ENCODE data around the gene CLIP3. TPM values are rescaled to one million over a fixed set of nuclear protein-coding genes. Genes with fewer than 3 reads are reported as not detected.
A peak's percentile ranks its signal among the peaks of the same experiment; 100 is the strongest.
"Not testable (repeated sequence)": the region's sequence is repeated elsewhere in the genome, so short reads cannot be mapped to it uniquely, and the experiment has no call there.

Gene CLIP3
- total RNA-seq, 1 donor from 2014 or later, result 59.0 TPM

DNA sequence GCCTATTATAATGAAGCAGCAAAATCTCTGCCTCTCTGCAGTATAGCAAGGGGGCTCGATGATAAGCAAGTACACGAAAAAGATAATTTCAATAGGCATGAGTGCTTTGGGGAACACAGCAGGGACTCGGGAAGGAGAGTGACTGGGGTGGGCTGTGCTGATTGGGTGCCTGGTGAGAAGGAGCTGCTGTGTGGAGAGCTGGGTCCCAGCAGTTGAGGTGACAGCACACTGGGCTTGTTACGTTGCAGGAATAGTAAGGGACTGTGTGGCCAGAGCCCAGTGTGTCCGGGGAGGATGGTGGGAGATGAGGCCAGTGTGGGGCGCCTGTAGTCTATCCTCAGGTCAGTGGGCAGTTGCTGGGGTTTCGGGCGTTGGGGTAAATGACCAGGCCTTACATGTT lies 39.4 kb upstream of the CLIP3 start:
- Mint-ChIP-seq H3K4me3 (ENCODE audit: unreplicated experiment) (no peak overlapping the region), H3K4me1 (ENCODE audit: low read depth) (peaks cover 5% of the 10 kb centered on the region), H3K27ac (ENCODE audit: unreplicated experiment) (no peak overlapping the region), H3K9me3 (ENCODE audit: low read depth) (no peaks in the 10 kb centered on the region), H3K36me3 (ENCODE audit: low read depth) (peaks cover 15% of the 10 kb centered on the region), H3K27me3 (ENCODE audit: low read depth) (no peaks in the 10 kb centered on the region)
- TF ChIP-seq CTCF (IDR thresholded peaks at IDR 0.05), result no peak
- no peak for DNase-seq (ENCODE audit: low spot score)

GRCh38 chr19:36068810-36069499 lies 36.3 kb upstream of the CLIP3 start:
- not testable (repeated sequence) for H3K4me3 Mint-ChIP-seq (ENCODE audit: unreplicated experiment); H3K9me3 Mint-ChIP-seq (ENCODE audit: low read depth); DNase-seq (ENCODE audit: low spot score); H3K27ac Mint-ChIP-seq (ENCODE audit: unreplicated experiment); H3K4me1 Mint-ChIP-seq (ENCODE audit: low read depth); H3K27me3 Mint-ChIP-seq (ENCODE audit: low read depth)
- peaks cover 12% of the 10 kb centered on the region for H3K36me3 Mint-ChIP-seq (ENCODE audit: low read depth)

DNA sequence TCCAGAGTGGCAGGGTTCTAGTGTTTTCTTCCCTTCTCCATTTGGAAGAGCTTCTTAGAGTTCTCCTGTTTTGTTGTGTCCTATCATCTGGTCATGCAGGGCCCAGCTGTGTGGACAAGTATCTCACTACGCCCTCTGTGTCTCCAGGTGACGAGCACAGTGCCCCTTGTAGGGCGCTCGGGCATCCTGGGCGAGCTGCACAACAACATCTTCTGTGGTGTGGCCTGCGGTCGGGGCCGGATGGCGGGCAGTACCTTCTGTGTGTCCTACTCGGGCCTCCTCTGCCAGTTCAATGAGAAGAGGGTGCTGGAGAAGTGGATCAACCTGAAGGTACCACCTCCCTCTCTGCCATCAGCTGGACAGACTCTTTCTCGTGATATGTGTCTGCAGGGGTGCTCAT lies 35.0 kb upstream of the CLIP3 start:
- peaks cover 5% of the 10 kb centered on the region for H3K4me1 Mint-ChIP-seq (ENCODE audit: low read depth)
- H3K27me3 Mint-ChIP-seq (ENCODE audit: low read depth), result no peaks in the 10 kb centered on the region
- H3K36me3 Mint-ChIP-seq (ENCODE audit: low read depth), result peaks cover 7% of the 10 kb centered on the region
- no peaks in the 10 kb centered on the region for H3K9me3 Mint-ChIP-seq (ENCODE audit: low read depth)
- TF ChIP-seq CTCF (IDR thresholded peaks at IDR 0.05), result no peak
- no peak overlapping the region for H3K27ac Mint-ChIP-seq (ENCODE audit: unreplicated experiment)
- no peak overlapping the region for H3K4me3 Mint-ChIP-seq (ENCODE audit: unreplicated experiment)
- DNase-seq (ENCODE audit: low spot score), result no peak

DNA sequence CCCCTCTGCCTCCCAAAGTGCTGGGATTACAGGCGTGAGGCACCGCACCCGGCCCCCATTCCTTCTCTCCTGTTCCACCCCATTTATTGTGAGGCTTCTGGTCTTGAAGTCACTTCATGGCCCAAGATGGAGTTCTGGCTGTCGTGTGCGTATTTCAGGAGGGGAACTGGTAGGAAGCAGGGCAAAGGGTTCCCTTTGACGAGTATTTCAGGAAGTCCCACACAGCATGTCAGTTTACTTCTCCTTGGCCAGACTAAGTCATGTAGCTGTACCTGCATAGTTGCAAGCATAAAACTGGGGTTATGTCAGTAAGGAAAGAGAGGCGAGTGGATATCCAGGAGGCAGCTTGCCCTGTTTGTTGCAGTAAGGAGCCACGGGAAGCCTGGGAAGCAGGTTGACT lies 32.2 kb upstream of the CLIP3 start:
- H3K9me3 Mint-ChIP-seq (ENCODE audit: low read depth), result no peaks in the 10 kb centered on the region
- no peaks in the 10 kb centered on the region for H3K27me3 Mint-ChIP-seq (ENCODE audit: low read depth)
- H3K4me3 Mint-ChIP-seq (ENCODE audit: unreplicated experiment), result no peak overlapping the region
- peaks cover 3% of the 10 kb centered on the region for H3K36me3 Mint-ChIP-seq (ENCODE audit: low read depth)
- no peaks in the 10 kb centered on the region for H3K4me1 Mint-ChIP-seq (ENCODE audit: low read depth)
- no peak overlapping the region for H3K27ac Mint-ChIP-seq (ENCODE audit: unreplicated experiment)
- TF ChIP-seq CTCF (IDR thresholded peaks at IDR 0.05), result no peak
- no peak for DNase-seq (ENCODE audit: low spot score)

DNA sequence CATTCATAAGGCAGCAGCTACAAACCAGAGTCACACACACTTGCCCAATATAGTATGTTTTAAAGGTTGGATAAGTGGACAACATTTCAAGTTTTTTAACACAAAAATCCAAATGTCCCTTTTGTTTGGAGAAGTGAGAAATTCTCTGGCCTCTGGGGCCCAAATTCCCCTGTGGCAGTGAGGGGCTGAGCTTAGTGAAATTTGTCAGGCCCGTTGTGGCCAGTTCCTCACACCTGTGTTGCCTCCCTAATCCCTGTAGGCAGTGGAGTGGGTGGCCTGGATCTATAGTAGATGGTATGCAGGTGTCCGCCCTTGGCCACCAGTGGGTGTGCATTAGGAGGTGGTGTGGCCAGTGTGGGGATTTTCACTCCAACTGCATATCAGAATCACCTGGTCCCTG lies 28.7 kb upstream of the CLIP3 start:
- no peaks in the 10 kb centered on the region for H3K4me1 Mint-ChIP-seq (ENCODE audit: low read depth)
- no peaks in the 10 kb centered on the region for H3K27me3 Mint-ChIP-seq (ENCODE audit: low read depth)
- no peak for DNase-seq (ENCODE audit: low spot score)
- H3K9me3 Mint-ChIP-seq (ENCODE audit: low read depth), result no peaks in the 10 kb centered on the region
- no peak for TF ChIP-seq CTCF (IDR thresholded peaks at IDR 0.05)
- H3K27ac Mint-ChIP-seq (ENCODE audit: unreplicated experiment), result no peak overlapping the region
- no peak overlapping the region for H3K4me3 Mint-ChIP-seq (ENCODE audit: unreplicated experiment)
- no peaks in the 10 kb centered on the region for H3K36me3 Mint-ChIP-seq (ENCODE audit: low read depth)

DNA sequence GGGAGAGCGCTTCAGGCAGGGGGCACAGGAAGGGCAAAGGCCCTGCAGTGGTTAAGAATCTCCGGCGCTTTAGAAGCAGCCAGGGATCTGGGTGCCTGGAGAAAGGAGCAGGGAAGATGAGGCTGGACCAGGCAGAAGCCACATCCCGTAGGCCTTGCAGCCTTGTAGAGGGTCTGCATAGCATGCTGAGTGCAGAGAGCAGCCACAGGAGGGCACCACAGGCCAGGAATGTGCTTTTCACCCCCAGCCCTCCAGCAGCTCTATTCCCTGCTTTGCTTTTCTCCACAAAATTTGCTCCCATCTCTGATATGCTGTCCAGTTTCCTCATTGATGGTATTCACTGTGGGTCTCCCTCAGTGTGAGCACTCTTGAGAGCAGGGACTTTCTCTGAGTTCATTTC lies 27.8 kb upstream of the CLIP3 start:
- TF ChIP-seq CTCF (IDR thresholded peaks at IDR 0.05), result peak; percentile 75
- no peaks in the 10 kb centered on the region for H3K36me3 Mint-ChIP-seq (ENCODE audit: low read depth)

More for the DNA sequence above, 27.8 kb upstream of the CLIP3 start:
- Mint-ChIP-seq H3K9me3 (ENCODE audit: low read depth) (no peaks in the 10 kb centered on the region), H3K4me3 (ENCODE audit: unreplicated experiment) (no peak overlapping the region), H3K27ac (ENCODE audit: unreplicated experiment) (no peak overlapping the region), H3K4me1 (ENCODE audit: low read depth) (peaks cover 7% of the 10 kb centered on the region), H3K27me3 (ENCODE audit: low read depth) (no peaks in the 10 kb centered on the region)
- DNase-seq (ENCODE audit: low spot score), result no peak

Measured in chondrocyte (in vitro differentiated cells).